Epidermal melanocyte (primary cell): Measurements from ENCODE around the gene FIS1.
A peak's percentile ranks its signal among the peaks of the same experiment; 100 is the strongest.
"Not testable (repeated sequence)": the region's sequence is repeated elsewhere in the genome, so short reads cannot be mapped to it uniquely, and the experiment has no call there.

Experiments used
- DNase-seq: peaks from one replicate; pipeline ENCODE4 v3.0.0; 2011; ENCODE audit warnings: low spot score; ENCODE audit not compliant: insufficient read length

The FIS1 gene

GRCh38 chr7:101258243-101258731 is 13.4 kb upstream of the FIS1 start:
- peak; percentile 28 for DNase-seq

GRCh38 chr7:101255796-101256195 is 10.9 kb upstream of the FIS1 start:
- no peak for DNase-seq

- DNase-seq: not testable (repeated sequence)
Measured at GRCh38 chr7:101253199-101253598, 8.3 kb upstream of the FIS1 start.

- peak; percentile 94 for DNase-seq
Measured at GRCh38 chr7:101251871-101252659, 7.2 kb upstream of the FIS1 start.

- no peak for DNase-seq
Measured at GRCh38 chr7:101250324-101250723, 5.4 kb upstream of the FIS1 start.

GRCh38 chr7:101248276-101248675 is 3.4 kb upstream of the FIS1 start:
- no peak for DNase-seq

- DNase-seq: no peak
Measured at GRCh38 chr7:101245147-101245668, 327 bp upstream of the FIS1 start.

GRCh38 chr7:101243646-101244374 is 1.1 kb downstream of the FIS1 start:
- peak; percentile 71 for DNase-seq

GRCh38 chr7:101241443-101242349 is 3.2 kb downstream of the FIS1 start:
- no peak for DNase-seq

GRCh38 chr7:101241015-101241363 is 3.9 kb downstream of the FIS1 start:
- no peak for DNase-seq

GRCh38 chr7:101240226-101241014 is 4.5 kb downstream of the FIS1 start:
- DNase-seq: no peak

GRCh38 chr7:101239951-101240220 is 5.0 kb downstream of the FIS1 start:
- DNase-seq: no peak

- DNase-seq: no peak
Measured at GRCh38 chr7:101239191-101239950, 5.5 kb downstream of the FIS1 start.

- DNase-seq: no peak
Measured at GRCh38 chr7:101238226-101239182, 6.4 kb downstream of the FIS1 start.

GRCh38 chr7:101237206-101238067 is 7.4 kb downstream of the FIS1 start, which contains the start of gene CLDN15:
Gene CLDN15, minus strand, starts transcription at chr7:101237802. Its CDS starts 221 bp downstream, at chr7:101237581.
- DNase-seq: no peak

- DNase-seq: no peak
Measured at GRCh38 chr7:101236292-101236835, 8.5 kb downstream of the FIS1 start.

GRCh38 chr7:101235522-101235921 is 9.4 kb downstream of the FIS1 start:
- DNase-seq: no peak

GRCh38 chr7:101235050-101235449 is 9.8 kb downstream of the FIS1 start:
- DNase-seq: no peak
